Mammary epithelial cell (primary cell): ENCODE measurements around the gene HHLA2.

Experiments
- CTCF ChIP-seq, 2 donors: IDR thresholded peaks in 1 of 2; conservative IDR thresholded peaks in 1 of 2; 2 replicates each; pipeline ENCODE4 v1.5.1; 2011 to 2012; ENCODE audit warnings: inconsistent platforms in 2 of 2, low read length in 2 of 2, mild to moderate bottlenecking in 2 of 2, control low read depth in 1 of 2, low read depth in 1 of 2; ENCODE audit not compliant: insufficient read depth in 1 of 2; ENCODE audit errors: extremely low read depth in 1 of 2
- EZH2 ChIP-seq: IDR thresholded peaks from 2 replicates; pipeline ENCODE4 v1.6.1; 2012; ENCODE audit warnings: low read length, inconsistent platforms, borderline replicate concordance

- TF ChIP-seq CTCF (conservative IDR thresholded peaks at IDR 0.05 in 1 of 2, IDR thresholded peaks at IDR 0.05 in 1 of 2; ENCODE audit: extremely low read depth in 1 of 2, insufficient read depth in 1 of 2, low read depth in 1 of 2, low read length in 2 of 2) (no peak), EZH2 (no peak)
These were observed 1.7 kb downstream of the HHLA2 start for GRCh38 chr3:108298056-108298455.
